ENCODE results near the gene SMARCC1. TPM values are rescaled to one million over a fixed set of nuclear protein-coding genes. Genes with fewer than 3 reads are reported as not detected.
"Not testable (repeated sequence)": the region's sequence is repeated elsewhere in the genome, so short reads cannot be mapped to it uniquely, and the experiment has no call there.

The SMARCC1 gene
- total and polyA plus RNA-seq, 7 donors, result 10.7 to 54.3 (median 31.9) TPM

GRCh38 chr3:47732143-47732542, 49.5 kb downstream of the SMARCC1 start:
- Histone ChIP-seq H3K4me3 (no peak overlapping the region), H3K27ac (no peak overlapping the region), H3K4me1 (no peaks in the 10 kb centered on the region), H3K9me3 (no peaks in the 10 kb centered on the region), H3K27me3 (ENCODE audit: insufficient read depth in 3 of 3, low read length in 2 of 3) (no peaks in the 10 kb centered on the region), H3K36me3 (ENCODE audit: insufficient read depth in 1 of 2, low read depth in 1 of 2) (peaks cover 21 to 99% of the 10 kb centered on the region in 2 donors)
- ATAC-seq, result no peak
- intact Hi-C loops (cut with DNase I), result no loop called here
- TF ChIP-seq CTCF (IDR thresholded peaks at IDR 0.05), result no peak
- DNase-seq, result no peak
- 72 to 86% (median 72%) methylated on average over 2 of the region's 2 CpGs for WGBS, 3 donors

GRCh38 chr3:47731061-47731460, 50.6 kb downstream of the SMARCC1 start:
- no peak for ATAC-seq
- Histone ChIP-seq H3K27ac (no peak overlapping the region), H3K4me1 (no peaks in the 10 kb centered on the region), H3K4me3 (no peak overlapping the region), H3K27me3 (ENCODE audit: insufficient read depth in 3 of 3, low read length in 2 of 3) (no peaks in the 10 kb centered on the region), H3K9me3 (no peaks in the 10 kb centered on the region), H3K36me3 (ENCODE audit: insufficient read depth in 1 of 2, low read depth in 1 of 2) (peaks cover 21 to 100% of the 10 kb centered on the region in 2 donors)
- DNase-seq, result no peak
- WGBS, 3 donors, result 87 to 89% (median 88%) methylated on average over 8 of the region's 8 CpGs
- intact Hi-C loops (cut with DNase I), result no loop called here
- no peak for TF ChIP-seq CTCF (IDR thresholded peaks at IDR 0.05)

DNA sequence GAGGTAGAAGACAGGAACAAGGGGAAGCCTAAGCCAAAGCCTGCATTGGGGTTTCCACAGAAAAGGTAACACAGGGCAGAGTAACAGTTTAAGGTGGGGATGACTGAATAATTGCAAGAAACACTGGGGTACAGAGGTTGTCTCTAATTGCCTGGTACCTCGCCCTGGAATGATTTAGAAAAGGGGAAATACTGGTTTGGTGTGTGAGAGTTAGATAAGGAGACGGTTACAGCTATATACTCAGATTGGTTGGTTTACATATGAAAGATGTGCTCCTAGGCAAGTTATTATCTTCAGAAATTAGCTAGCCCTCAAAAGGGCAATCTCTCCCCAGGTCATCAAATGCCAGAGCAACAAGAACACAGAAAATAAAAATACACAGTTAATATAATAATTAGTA, 58.8 kb downstream of the SMARCC1 start:
- no peak for DNase-seq
- Histone ChIP-seq H3K4me3 (no peak overlapping the region), H3K9me3 (no peaks in the 10 kb centered on the region), H3K4me1 (no peaks in the 10 kb centered on the region), H3K27ac (no peak overlapping the region), H3K36me3 (ENCODE audit: insufficient read depth in 1 of 2, low read depth in 1 of 2) (peaks cover 0 to 74% of the 10 kb centered on the region in 2 donors), H3K27me3 (ENCODE audit: insufficient read depth in 3 of 3, low read length in 2 of 3) (no peaks in the 10 kb centered on the region)
- WGBS, 3 donors, result 95 to 100% (median 98%) methylated on average over 2 of the region's 2 CpGs
- no peak for ATAC-seq
- TF ChIP-seq CTCF (IDR thresholded peaks at IDR 0.05), result no peak
- intact Hi-C loops (cut with DNase I), result no loop called here

- H3K27me3 ChIP-seq (ENCODE audit: insufficient read depth in 3 of 3, low read length in 2 of 3); intact Hi-C loops (cut with DNase I); H3K4me1 ChIP-seq; H3K9me3 ChIP-seq; DNase-seq; H3K27ac ChIP-seq; H3K4me3 ChIP-seq; ATAC-seq: not testable (repeated sequence)
- WGBS, 3 donors, result 93 to 94% (median 94%) methylated on average over 4 of the region's 4 CpGs
- H3K36me3 ChIP-seq (ENCODE audit: insufficient read depth in 1 of 2, low read depth in 1 of 2), result peaks cover 8 to 72% of the 10 kb centered on the region in 2 donors
Observed at GRCh38 chr3:47717448-47717847, 64.2 kb downstream of the SMARCC1 start.

DNA sequence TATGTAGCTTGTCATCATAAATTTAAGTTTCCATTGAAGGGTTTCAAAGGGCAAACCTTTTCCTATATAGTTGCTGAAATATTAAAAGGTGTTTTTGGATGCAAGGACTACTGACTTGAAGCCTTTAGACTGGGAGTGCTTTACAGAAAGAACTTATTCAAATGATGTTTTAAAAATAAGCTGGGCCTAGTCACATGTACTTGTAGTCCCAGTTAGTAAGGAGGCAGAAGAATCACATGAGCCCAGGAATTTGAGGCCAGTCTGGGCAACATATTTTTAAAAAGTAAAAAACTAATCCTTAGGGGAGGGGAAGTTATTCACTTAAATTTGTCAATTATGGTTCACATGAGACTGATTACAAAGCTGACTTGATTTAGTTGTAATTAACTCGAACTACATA, 65.0 kb downstream of the SMARCC1 start:
- peaks cover 9 to 80% of the 10 kb centered on the region in 2 donors for H3K36me3 ChIP-seq (ENCODE audit: insufficient read depth in 1 of 2, low read depth in 1 of 2)
- DNase-seq, result no peak
- H3K4me3 ChIP-seq, result no peak overlapping the region
- H3K27me3 ChIP-seq (ENCODE audit: insufficient read depth in 3 of 3, low read length in 2 of 3), result no peaks in the 10 kb centered on the region
- intact Hi-C loops (cut with DNase I), result no loop called here
- 93 to 100% (median 96%) methylated on average over 1 of the region's 1 CpG for WGBS, 3 donors
- H3K9me3 ChIP-seq, result no peaks in the 10 kb centered on the region
- ATAC-seq, result no peak
- no peak overlapping the region for H3K27ac ChIP-seq
- peaks cover 5% of the 10 kb centered on the region for H3K4me1 ChIP-seq
- TF ChIP-seq CTCF (IDR thresholded peaks at IDR 0.05), result no peak
